IPS-18c (cell line): ENCODE data around the gene CPA2.

ENCODE experiments used
- H3K4me3 ChIP-seq: 2 replicates; pipeline ENCODE4 v1.7.0; 2013; ENCODE audit warnings: low read depth, mild to moderate bottlenecking, low read length, moderate library complexity; ENCODE audit not compliant: insufficient read depth
- H3K9me3 ChIP-seq: one replicate; pipeline ENCODE4 v1.6.1; 2013; ENCODE audit warnings: mild to moderate bottlenecking, low read length, moderate library complexity; ENCODE audit not compliant: control insufficient read depth, insufficient read depth

CPA2 gene

DNA sequence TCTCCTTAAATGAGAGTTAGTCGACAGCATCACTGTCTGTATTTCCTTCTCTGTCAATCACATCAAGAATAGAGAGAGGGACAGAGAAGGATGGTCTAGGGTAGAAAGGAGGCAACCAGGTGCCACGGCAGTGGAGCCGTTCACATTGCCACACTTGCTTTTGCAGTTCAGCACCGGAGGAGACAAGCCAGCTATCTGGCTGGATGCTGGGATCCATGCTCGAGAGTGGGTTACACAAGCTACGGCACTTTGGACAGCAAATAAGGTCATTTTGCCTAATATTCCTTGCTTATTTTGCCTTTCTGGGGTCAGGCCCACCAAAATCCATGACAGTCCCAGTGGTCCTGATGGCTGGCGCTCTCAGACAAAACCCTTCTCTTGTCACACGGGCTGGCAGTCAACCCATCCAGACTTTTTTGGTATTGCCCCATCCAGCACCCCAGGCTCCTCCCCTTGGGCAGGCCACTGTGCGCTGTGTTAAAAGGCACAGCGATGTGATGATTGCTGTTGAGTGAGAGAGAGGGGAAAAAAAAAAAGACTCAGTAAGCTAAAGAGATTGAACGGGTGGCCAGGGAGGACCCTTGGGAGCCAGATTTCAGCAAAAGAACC lies 8.4 kb downstream of the CPA2 start:
- no peak overlapping the region for H3K4me3 ChIP-seq
- no peaks in the 10 kb centered on the region for H3K9me3 ChIP-seq

GRCh38 chr7:130275826-130276297 lies 9.2 kb downstream of the CPA2 start:
- Histone ChIP-seq H3K9me3 (no peaks in the 10 kb centered on the region), H3K4me3 (no peak overlapping the region)

- Histone ChIP-seq H3K9me3 (no peaks in the 10 kb centered on the region), H3K4me3 (no peak overlapping the region)
Measured at GRCh38 chr7:130276796-130277762, 10.4 kb downstream of the CPA2 start.

DNA sequence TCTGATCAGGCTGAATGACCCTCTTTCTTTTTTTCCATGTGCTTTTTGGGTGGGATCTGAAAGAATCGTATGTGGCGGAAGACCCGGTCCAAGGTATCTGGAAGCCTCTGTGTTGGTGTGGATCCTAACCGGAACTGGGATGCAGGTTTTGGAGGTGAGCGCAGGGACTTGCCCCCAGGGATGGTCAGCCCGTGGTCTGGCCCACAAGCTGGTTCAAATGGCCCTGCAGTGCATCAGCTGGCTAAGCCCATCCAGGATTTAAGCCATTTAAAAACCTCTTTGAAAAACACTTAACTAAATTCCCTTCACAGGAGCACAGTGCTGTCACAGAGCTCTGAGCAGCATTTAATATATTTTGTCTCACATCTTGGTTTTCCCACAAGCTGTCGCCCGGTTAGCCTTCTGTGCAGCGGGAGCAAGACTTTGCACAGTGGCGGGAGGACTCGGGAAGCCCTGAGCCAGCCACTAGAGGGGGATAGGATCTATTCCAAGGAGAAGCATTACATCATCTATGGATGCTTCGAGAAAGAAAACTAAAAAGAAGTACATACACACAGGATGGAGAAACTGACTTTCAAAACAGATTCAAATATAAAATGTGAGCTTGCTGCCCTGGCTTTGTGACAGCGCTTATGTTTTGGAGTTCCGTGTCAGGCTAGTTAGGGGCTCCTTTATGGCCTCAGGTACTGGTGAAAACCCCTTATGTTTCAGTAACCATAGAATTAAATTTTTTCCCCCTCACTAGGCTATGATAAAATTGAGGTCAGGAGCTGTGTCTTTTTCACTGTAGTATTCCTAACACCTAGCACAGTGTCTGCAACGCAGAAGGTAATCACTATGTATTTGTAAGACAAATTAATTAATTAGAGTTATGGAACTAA lies 11.3 kb downstream of the CPA2 start:
- H3K4me3 ChIP-seq, result no peak overlapping the region
- no peaks in the 10 kb centered on the region for H3K9me3 ChIP-seq

DNA sequence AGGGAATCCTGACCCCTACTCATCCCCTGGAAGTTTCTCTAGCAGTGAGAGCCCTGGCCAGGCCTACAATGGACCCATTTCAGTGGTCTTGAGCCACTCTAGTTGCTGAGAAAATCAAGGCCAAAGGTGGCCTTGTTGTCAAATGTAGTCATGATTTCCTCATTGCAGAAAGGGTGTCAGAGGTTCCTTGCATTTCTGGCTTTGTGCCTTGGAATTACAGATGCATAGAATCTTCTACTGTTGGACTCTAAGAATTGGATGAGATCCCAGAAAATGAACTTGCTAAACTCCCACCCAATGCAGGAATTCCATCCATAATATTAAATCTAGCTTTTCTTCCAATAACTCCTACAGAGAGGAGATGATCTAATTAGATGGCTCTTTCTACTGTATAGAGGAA lies 12.2 kb downstream of the CPA2 start:
- Histone ChIP-seq H3K9me3 (no peaks in the 10 kb centered on the region), H3K4me3 (no peak overlapping the region)

DNA sequence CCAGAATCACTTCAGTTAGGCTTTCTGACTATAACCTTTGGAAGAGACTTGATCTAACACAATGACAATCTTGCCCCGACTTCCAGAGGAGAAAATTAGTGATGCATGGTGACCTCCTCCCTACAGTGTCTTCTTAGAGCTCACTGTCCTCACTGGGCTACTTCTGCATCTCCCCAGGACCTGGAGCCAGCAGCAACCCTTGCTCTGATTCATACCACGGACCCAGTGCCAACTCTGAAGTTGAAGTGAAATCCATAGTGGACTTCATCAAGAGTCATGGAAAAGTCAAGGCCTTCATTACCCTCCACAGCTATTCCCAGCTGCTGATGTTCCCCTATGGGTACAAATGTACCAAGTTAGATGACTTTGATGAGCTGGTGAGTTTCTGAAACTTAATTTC lies 12.6 kb downstream of the CPA2 start:
- Histone ChIP-seq H3K4me3 (no peak overlapping the region), H3K9me3 (no peaks in the 10 kb centered on the region)

DNA sequence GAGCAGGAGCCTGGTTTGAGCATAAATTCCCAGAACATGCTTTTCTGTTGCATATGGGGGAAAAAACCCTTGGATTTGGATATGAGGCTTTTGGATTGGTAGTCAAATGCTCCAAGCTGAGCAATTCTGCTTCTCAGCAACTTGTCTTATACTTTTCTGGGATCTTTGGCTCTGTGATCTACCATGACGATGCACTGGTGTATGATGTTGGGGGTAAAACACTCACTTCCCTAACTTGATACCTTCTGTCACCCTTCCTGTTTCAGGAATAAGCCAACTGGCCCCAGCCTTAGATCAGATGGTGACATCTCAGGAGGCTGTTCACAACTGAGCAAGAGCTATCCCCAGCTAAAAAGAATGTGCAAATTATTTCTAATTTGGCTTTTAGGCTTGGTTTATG lies 13.2 kb downstream of the CPA2 start:
- Histone ChIP-seq H3K4me3 (no peak overlapping the region), H3K9me3 (no peaks in the 10 kb centered on the region)

- peaks cover 2% of the 10 kb centered on the region for H3K9me3 ChIP-seq
- no peak overlapping the region for H3K4me3 ChIP-seq
Measured at GRCh38 chr7:130281260-130281659, 14.6 kb downstream of the CPA2 start.

- H3K4me3 ChIP-seq, result no peak overlapping the region
Measured at GRCh38 chr7:130286881-130287280, 20.2 kb downstream of the CPA2 start.

GRCh38 chr7:130288168-130288567 lies 21.5 kb downstream of the CPA2 start:
- Histone ChIP-seq H3K4me3 (no peak overlapping the region), H3K9me3 (peaks cover 2% of the 10 kb centered on the region)

More at GRCh38 chr7:130286881-130287280, 20.2 kb downstream of the CPA2 start:
- peaks cover 2% of the 10 kb centered on the region for H3K9me3 ChIP-seq

GRCh38 chr7:130288829-130289228 lies 22.2 kb downstream of the CPA2 start:
- Histone ChIP-seq H3K9me3 (peaks cover 2% of the 10 kb centered on the region), H3K4me3 (no peak overlapping the region)

DNA sequence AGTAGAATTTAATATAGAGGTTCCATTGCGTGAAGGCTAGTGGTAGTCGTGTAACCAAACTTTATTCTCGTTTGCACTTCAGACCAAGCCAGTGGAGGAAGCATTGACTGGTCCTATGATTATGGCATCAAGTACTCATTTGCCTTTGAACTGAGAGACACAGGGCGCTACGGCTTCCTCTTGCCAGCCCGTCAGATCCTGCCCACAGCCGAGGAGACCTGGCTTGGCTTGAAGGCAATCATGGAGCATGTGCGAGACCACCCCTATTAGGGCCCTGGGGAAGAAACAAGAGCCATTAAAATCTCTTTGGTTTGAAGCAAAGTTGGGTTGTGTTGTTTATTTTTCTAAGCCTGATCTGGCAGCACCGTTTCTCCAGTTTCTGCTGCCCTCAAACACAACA lies 22.8 kb downstream of the CPA2 start:
- H3K4me3 ChIP-seq, result no peak overlapping the region
- H3K9me3 ChIP-seq, result peaks cover 2% of the 10 kb centered on the region

- Histone ChIP-seq H3K4me3 (no peak overlapping the region), H3K9me3 (peaks cover 1% of the 10 kb centered on the region)
Measured at GRCh38 chr7:130290745-130291144, 24.1 kb downstream of the CPA2 start.

DNA sequence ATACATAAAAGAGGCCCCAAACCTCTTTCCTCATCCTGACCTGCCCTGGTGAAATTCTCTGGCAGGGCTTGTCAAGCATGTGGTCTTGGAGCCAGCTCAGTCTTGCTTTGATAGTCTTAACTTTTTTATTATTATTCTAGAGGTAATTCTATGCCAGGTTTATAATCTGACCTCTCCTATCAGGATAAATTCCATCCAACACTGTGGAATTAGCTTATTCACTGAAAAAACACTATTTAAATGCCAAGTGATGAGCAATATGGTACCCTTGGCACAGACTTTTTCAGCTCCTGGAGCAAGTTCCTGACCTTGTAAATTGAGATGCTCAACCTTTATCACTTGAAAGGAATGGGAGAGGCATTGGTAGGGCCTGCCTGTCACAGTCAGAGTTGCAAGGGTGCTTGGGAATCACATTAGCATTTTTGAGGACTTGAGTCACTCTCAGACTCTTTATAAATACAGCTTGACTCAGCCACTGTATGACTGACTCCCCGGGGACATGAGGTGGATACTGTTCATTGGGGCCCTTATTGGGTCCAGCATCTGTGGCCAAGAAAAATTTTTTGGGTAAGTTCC lies 26.1 kb downstream of the CPA2 start, which contains the start of gene CPA4:
CPA4 (plus strand) TSS at position 480 of the 576 bp plus-strand sequence; CDS start at position 500, 20 bp downstream.
- H3K4me3 ChIP-seq, result no peak within 1 kb of the TSS
- H3K9me3 ChIP-seq, result no peaks in the 10 kb centered on the region

GRCh38 chr7:130293521-130293920 lies 26.9 kb downstream of the CPA2 start:
- H3K9me3 ChIP-seq, result no peaks in the 10 kb centered on the region
- H3K4me3 ChIP-seq, result no peak overlapping the region

GRCh38 chr7:130294314-130294713 lies 27.7 kb downstream of the CPA2 start:
- no peaks in the 10 kb centered on the region for H3K9me3 ChIP-seq
- H3K4me3 ChIP-seq, result no peak overlapping the region
